B cell (primary cell): ENCODE results near the gene ANK3. TPM values are rescaled to one million over a fixed set of nuclear protein-coding genes. Genes with fewer than 3 reads are reported as not detected.
A peak's percentile ranks its signal among the peaks of the same experiment; 100 is the strongest.

ENCODE experiments used
- ATAC-seq: fragments of 200-7000 bp; cut with Tn5 transposase; one replicate; pipeline ENCODE4 v1.10.0; 2021; ENCODE audit warnings: low read depth, mild to moderate bottlenecking, moderate number of reproducible peaks, moderate library complexity
- CTCF ChIA-PET: fragments of 350-600 bp; sonication (Branson Sonifier 250); formaldehyde crosslinking; loops from one replicate; lab custom pipeline; 2021; ENCODE audit warnings: antibody characterized with exemption, inconsistent platforms; lab: Charles Lee
- POLR2A ChIA-PET: fragments of 350-600 bp; sonication (Branson Sonifier 250); formaldehyde crosslinking; loops from one replicate; lab custom pipeline; 2021; ENCODE audit warnings: antibody characterized with exemption; lab: Charles Lee
- DNase-seq: peaks from one replicate; pipeline ENCODE4 v3.0.0; 2013
- H2AFZ ChIP-seq: 2 replicates; pipeline ENCODE4 v1.6.1; 2012; ENCODE audit warnings: mild to moderate bottlenecking, low read depth, low read length; ENCODE audit not compliant: insufficient read depth, poor library complexity, severe bottlenecking
- H3K27ac ChIP-seq, 2 donors: 1 replicate in 1 of 2; 2 replicates in 1 of 2; pipeline ENCODE4 v1.5.1; 2012 to 2013; ENCODE audit warnings: low read length in 2 of 2, mild to moderate bottlenecking in 2 of 2, moderate library complexity in 1 of 2
- H3K27me3 ChIP-seq, 4 experiments: fragments of 200-600 bp in 1 of 4; sonication (generic) in 1 of 4; replicated peaks in 1 of 4; 1 replicate in 2 of 4; 2 replicates in 2 of 4; pipeline versions ENCODE4 v1.6.1 to v1.7.0; 2013 to 2016; ENCODE audit warnings: low read length in 3 of 4, mild to moderate bottlenecking in 2 of 4, mixed read lengths in 1 of 4, moderate library complexity in 1 of 4; ENCODE audit not compliant: insufficient read depth in 4 of 4, control insufficient read depth in 3 of 4; ENCODE audit errors: control extremely low read depth in 1 of 4
- H3K36me3 ChIP-seq, 2 experiments: replicated peaks in 1 of 2; 1 replicate in 1 of 2; 2 replicates in 1 of 2; pipeline versions ENCODE4 v1.6.1 to v1.7.1; 2013; ENCODE audit warnings: low read length in 1 of 2; ENCODE audit not compliant: insufficient read depth in 2 of 2, control insufficient read depth in 1 of 2; ENCODE audit errors: control extremely low read depth in 1 of 2, extremely low read depth in 1 of 2
- H3K4me1 ChIP-seq, 2 donors: fragments of 200-600 bp in 1 of 2; sonication (generic) in 1 of 2; 1 replicate in 1 of 2; 2 replicates in 1 of 2; pipeline versions ENCODE4 v1.5.1 to v1.6.1; 2013 to 2017; ENCODE audit warnings: low read length in 2 of 2; ENCODE audit not compliant: control insufficient read depth in 2 of 2, insufficient read depth in 2 of 2
- H3K4me2 ChIP-seq: replicated peaks from 2 replicates; pipeline ENCODE3; 2012; ENCODE audit warnings: mild to moderate bottlenecking, low read depth, low read length; ENCODE audit not compliant: poor library complexity, severe bottlenecking
- H3K4me3 ChIP-seq, 5 experiments: fragments of 200-600 bp in 1 of 5; sonication (generic) in 1 of 5; 1 replicate in 3 of 5; 2 replicates in 2 of 5; pipeline versions ENCODE4 v1.5.1 to v1.7.0; 2011 to 2016; ENCODE audit warnings: low read length in 4 of 5, mild to moderate bottlenecking in 4 of 5, low read depth in 2 of 5, control low read depth in 1 of 5, moderate library complexity in 1 of 5; ENCODE audit not compliant: insufficient read depth in 1 of 5; ENCODE audit errors: control extremely low read depth in 1 of 5, extremely low read depth in 1 of 5
- H3K79me2 ChIP-seq: fragments of 200-600 bp; sonication (generic); one replicate; pipeline ENCODE4 v1.6.0; 2016; ENCODE audit warnings: low read length; ENCODE audit not compliant: control insufficient read depth, insufficient read depth
- H3K9ac ChIP-seq: fragments of 200-600 bp; sonication (generic); 2 replicates; pipeline ENCODE4 v1.6.1; 2017; ENCODE audit warnings: mild to moderate bottlenecking, low read length, moderate library complexity
- H3K9me3 ChIP-seq, 3 donors: one replicate each; pipeline versions ENCODE4 v1.6.1 to v1.7.1; 2013; ENCODE audit warnings: low read length in 2 of 3; ENCODE audit not compliant: control insufficient read depth in 2 of 3, insufficient read depth in 1 of 3; ENCODE audit errors: control extremely low read depth in 1 of 3
- H4K20me1 ChIP-seq: 2 replicates; pipeline ENCODE4 v1.6.0; 2012; ENCODE audit warnings: mild to moderate bottlenecking, low read length; ENCODE audit not compliant: insufficient read depth, control insufficient read depth, poor library complexity, severe bottlenecking
- H3K27ac Mint-ChIP-seq: one replicate; pipeline ENCODE4 v1.8.0; 2021; ENCODE audit warnings: mixed read lengths
- H3K27me3 Mint-ChIP-seq: one replicate; pipeline ENCODE4 v1.8.0; 2021; ENCODE audit warnings: mixed read lengths
- H3K4me1 Mint-ChIP-seq: one replicate; pipeline ENCODE4 v1.8.0; 2021; ENCODE audit warnings: mixed read lengths
- H3K4me3 Mint-ChIP-seq: one replicate; pipeline ENCODE4 v1.8.0; 2021; ENCODE audit warnings: mixed read lengths
- H3K9me3 Mint-ChIP-seq: one replicate; pipeline ENCODE4 v1.8.0; 2022; ENCODE audit warnings: mixed read lengths; ENCODE audit not compliant: insufficient read depth
- CTCF ChIP-seq: fragments of 200-600 bp; IDR thresholded peaks from one replicate; pipeline ENCODE4 v1.8.0; 2022; ENCODE audit warnings: antibody characterized with exemption, mild to moderate bottlenecking
- EZH2 ChIP-seq: IDR thresholded peaks from 2 replicates; pipeline ENCODE4 v1.6.1; 2012; ENCODE audit warnings: borderline replicate concordance, low read depth, mild to moderate bottlenecking, moderate library complexity, low read length; ENCODE audit not compliant: insufficient read depth, poor library complexity, severe bottlenecking
- WGBS: methylation state at CpG from one replicate; pipeline ENCODE4 v1.1.5; 2013; ENCODE audit warnings: missing lambda C conversion rate; ENCODE audit not compliant: insufficient coverage; 5-methylcytosine and 5-hydroxymethylcytosine counted together
- intact Hi-C: fragments of 100-400 bp; cut with micrococcal nuclease; formaldehyde crosslinking; loops from one replicate; pipeline ENCODE4 v1.10.0; 2022
- polyA plus RNA-seq: library from polyadenylated mRNA; depleted of rRNA; stranded (reverse); fragments of >200 nt; gene quantifications from 2 replicates; pipeline ENCODE4 v1.2.3, GENCODE V29; 2012
- total RNA-seq, 2 donors: library from RNA; stranded (reverse); fragments of 120-200 nt in 1 of 2; gene quantifications; 1 replicate in 1 of 2; 2 replicates in 1 of 2; pipeline versions ENCODE4 v1.2.3 to v1.2.4, GENCODE V29; 2013 to 2022

Gene ANK3
- total and polyA plus RNA-seq, 2 donors (not counting 1 experiment from before 2014, with no cell fraction given) = 4.9 to 21.6 TPM

GRCh38 chr10:60099998-60100747, 289.5 kb downstream of the ANK3 start:
- H3K9me3 Mint-ChIP-seq = no peaks in the 10 kb centered on the region
- Histone ChIP-seq H4K20me1 (no peaks in the 10 kb centered on the region), H3K36me3 (no peaks in the 10 kb centered on the region), H3K9me3 (no peaks in the 10 kb centered on the region), H3K4me3 (no peak overlapping the region), H3K9ac (no peak overlapping the region), H3K79me2 (no peaks in the 10 kb centered on the region), H3K4me1 (no peaks in the 10 kb centered on the region), H3K27ac (no peak overlapping the region), H3K27me3 (no peaks in the 10 kb centered on the region), H3K4me2 (no peak overlapping the region), H2AFZ (no peak overlapping the region)
- DNase-seq (peak; percentile 61), ATAC-seq (peak; percentile 49)
- POLR2A ChIA-PET = no interaction called here
- CTCF ChIA-PET = interaction anchor here (0.6 to 8.3 kb wide), 28 partner anchors 14 to 1168 kb away, joined by 3 to 134 read pairs (median 5); no protein-coding TSS in a partner anchor
- H3K4me3 Mint-ChIP-seq = no peak overlapping the region
- H3K27ac Mint-ChIP-seq = no peak overlapping the region
- intact Hi-C loops = loop anchor here (1.0 to 10.0 kb wide), 5 partner anchors 334 to 865 kb away; no protein-coding TSS in a partner anchor
- no CpG with 5 or more reads among the region's 2 CpGs for WGBS
- TF ChIP-seq CTCF = peak; percentile 89
- TF ChIP-seq EZH2 = no peak
- H3K4me1 Mint-ChIP-seq = no peaks in the 10 kb centered on the region
- H3K27me3 Mint-ChIP-seq = peaks cover 4% of the 10 kb centered on the region
